ENCODE results near the gene FLII.

FLII gene

GRCh38 chr17:18213666-18214270, 44.8 kb downstream of the FLII start:
- Histone ChIP-seq H3K27me3 (ENCODE audit: control insufficient read depth, insufficient read depth, low read length) (no peaks in the 10 kb centered on the region), H3K4me3 (ENCODE audit: low read depth, low read length) (no peak overlapping the region), H3K36me3 (ENCODE audit: control insufficient read depth, insufficient read depth, low read length) (peaks cover 23% of the 10 kb centered on the region), H3K9me3 (ENCODE audit: control insufficient read depth, insufficient read depth, low read length) (no peaks in the 10 kb centered on the region), H3K9ac (ENCODE audit: low read depth, low read length) (no peak overlapping the region), H3K4me1 (ENCODE audit: control insufficient read depth, insufficient read depth, low read length) (no peaks in the 10 kb centered on the region), H3K27ac (ENCODE audit: low read depth, low read length) (no peak overlapping the region)

DNA sequence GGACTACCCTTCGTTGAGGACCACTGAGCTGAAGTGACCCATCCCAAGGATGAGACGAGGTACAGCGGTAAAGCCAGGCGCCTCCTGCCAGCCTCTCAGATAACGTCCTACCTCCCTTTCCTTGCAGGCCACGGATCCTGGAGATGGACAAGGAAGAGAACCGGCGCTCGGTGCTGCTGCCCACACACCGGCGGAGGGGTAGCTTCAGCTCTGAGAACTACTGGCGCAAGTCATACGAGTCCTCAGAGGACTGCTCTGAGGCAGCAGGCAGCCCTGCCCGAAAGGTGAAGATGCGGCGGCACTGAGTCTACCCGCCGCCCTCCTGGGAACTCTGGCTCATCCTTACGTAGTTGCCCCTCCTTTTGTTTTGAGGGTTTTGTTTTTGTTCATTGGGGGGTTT, 50.4 kb downstream of the FLII start:
- peaks cover 72% of the 10 kb centered on the region for H3K36me3 ChIP-seq (ENCODE audit: control insufficient read depth, insufficient read depth, low read length)
- no peaks in the 10 kb centered on the region for H3K27me3 ChIP-seq (ENCODE audit: control insufficient read depth, insufficient read depth, low read length)
- no peaks in the 10 kb centered on the region for H3K9me3 ChIP-seq (ENCODE audit: control insufficient read depth, insufficient read depth, low read length)
- H3K27ac ChIP-seq (ENCODE audit: low read depth, low read length) = no peak overlapping the region
- no peak overlapping the region for H3K9ac ChIP-seq (ENCODE audit: low read depth, low read length)
- 0 out of 2 replicates have a peak, but pooled peaks cover 1% of the 10 kb centered on the region for H3K4me1 ChIP-seq (ENCODE audit: control insufficient read depth, insufficient read depth, low read length)
- H3K4me3 ChIP-seq (ENCODE audit: low read depth, low read length) = no peak overlapping the region

DNA sequence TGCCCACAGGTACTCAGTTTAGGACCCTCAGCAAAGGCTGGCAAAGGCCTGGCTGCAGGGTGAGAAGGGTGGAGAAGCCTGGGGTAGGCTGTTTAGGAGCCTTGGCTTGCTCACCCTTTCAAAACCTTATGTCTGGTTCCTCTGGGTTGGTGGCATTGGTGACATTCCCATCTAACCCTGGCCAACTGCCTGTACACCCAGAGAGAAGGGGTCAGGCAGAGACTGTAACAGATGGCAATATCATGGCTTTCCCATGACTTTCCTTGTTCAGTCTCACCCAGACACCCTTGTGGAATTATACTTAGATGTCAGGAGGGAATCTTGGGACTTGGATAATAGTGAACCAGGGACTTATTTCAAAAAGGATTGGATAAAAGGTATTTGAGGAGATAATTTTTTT, 51.6 kb downstream of the FLII start:
- H3K4me3 ChIP-seq (ENCODE audit: low read depth, low read length) = no peak overlapping the region
- H3K36me3 ChIP-seq (ENCODE audit: control insufficient read depth, insufficient read depth, low read length) = peaks cover 72% of the 10 kb centered on the region
- H3K4me1 ChIP-seq (ENCODE audit: control insufficient read depth, insufficient read depth, low read length) = 0 out of 2 replicates have a peak, but pooled peaks cover 3% of the 10 kb centered on the region
- no peak overlapping the region for H3K27ac ChIP-seq (ENCODE audit: low read depth, low read length)
- H3K27me3 ChIP-seq (ENCODE audit: control insufficient read depth, insufficient read depth, low read length) = no peaks in the 10 kb centered on the region
- no peak overlapping the region for H3K9ac ChIP-seq (ENCODE audit: low read depth, low read length)
- no peaks in the 10 kb centered on the region for H3K9me3 ChIP-seq (ENCODE audit: control insufficient read depth, insufficient read depth, low read length)

DNA sequence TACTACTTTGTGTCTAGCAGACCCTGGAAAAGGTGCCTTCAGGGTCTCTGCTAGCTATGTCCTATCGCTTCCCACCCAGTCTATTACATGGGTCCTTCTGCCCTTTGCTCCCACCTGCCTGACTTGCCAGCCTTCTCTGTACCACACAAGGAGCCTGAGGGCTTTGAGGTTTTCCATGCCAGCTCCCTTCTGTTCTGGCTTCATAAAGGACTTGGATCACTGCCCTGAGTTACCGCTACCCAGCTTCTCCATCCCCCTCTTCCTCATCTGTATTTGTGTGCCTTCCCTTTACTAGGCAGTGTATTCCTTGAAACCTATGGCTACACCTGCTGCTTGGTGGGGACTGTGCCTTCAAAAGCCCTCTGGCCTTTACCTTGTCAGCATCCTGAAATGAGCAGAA, 52.7 kb downstream of the FLII start:
- Histone ChIP-seq H3K27me3 (ENCODE audit: control insufficient read depth, insufficient read depth, low read length) (no peaks in the 10 kb centered on the region), H3K4me1 (ENCODE audit: control insufficient read depth, insufficient read depth, low read length) (0 out of 2 replicates have a peak, but pooled peaks cover 3% of the 10 kb centered on the region), H3K9me3 (ENCODE audit: control insufficient read depth, insufficient read depth, low read length) (no peaks in the 10 kb centered on the region), H3K27ac (ENCODE audit: low read depth, low read length) (no peak overlapping the region), H3K4me3 (ENCODE audit: low read depth, low read length) (no peak overlapping the region), H3K36me3 (ENCODE audit: control insufficient read depth, insufficient read depth, low read length) (peaks cover 72% of the 10 kb centered on the region), H3K9ac (ENCODE audit: low read depth, low read length) (no peak overlapping the region)

- H3K4me1 ChIP-seq (ENCODE audit: control insufficient read depth, insufficient read depth, low read length) = 0 out of 2 replicates have a peak, but pooled peaks cover 3% of the 10 kb centered on the region
- H3K27me3 ChIP-seq (ENCODE audit: control insufficient read depth, insufficient read depth, low read length) = no peaks in the 10 kb centered on the region
- no peaks in the 10 kb centered on the region for H3K9me3 ChIP-seq (ENCODE audit: control insufficient read depth, insufficient read depth, low read length)
- H3K27ac ChIP-seq (ENCODE audit: low read depth, low read length) = peak overlapping the region; percentile 68
- no peak overlapping the region for H3K9ac ChIP-seq (ENCODE audit: low read depth, low read length)
- H3K36me3 ChIP-seq (ENCODE audit: control insufficient read depth, insufficient read depth, low read length) = peaks cover 62% of the 10 kb centered on the region
- no peak overlapping the region for H3K4me3 ChIP-seq (ENCODE audit: low read depth, low read length)
Observed at GRCh38 chr17:18203308-18203707, 55.2 kb downstream of the FLII start.

DNA sequence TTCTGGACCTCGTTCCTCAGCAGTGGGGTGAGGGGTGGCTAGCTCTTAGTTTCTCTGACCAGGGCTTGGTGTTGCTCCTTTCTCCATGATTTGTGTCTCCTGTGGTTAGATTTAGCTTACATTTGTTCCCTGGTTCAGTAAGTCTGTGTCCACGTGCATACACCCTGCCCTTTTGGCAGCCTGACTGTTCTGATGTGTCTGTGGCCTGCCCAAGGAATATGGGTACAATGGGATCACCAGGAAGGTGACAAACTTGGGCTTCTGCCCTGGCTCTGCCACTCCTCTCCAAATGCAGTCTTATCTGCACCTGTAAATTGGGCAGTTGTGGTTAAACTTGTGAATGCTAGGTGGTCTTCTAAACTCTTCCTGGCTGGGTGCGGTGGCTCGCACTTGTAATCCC, 57.4 kb downstream of the FLII start:
- Histone ChIP-seq H3K4me1 (ENCODE audit: control insufficient read depth, insufficient read depth, low read length) (0 out of 2 replicates have a peak, but pooled peaks cover 3% of the 10 kb centered on the region), H3K9me3 (ENCODE audit: control insufficient read depth, insufficient read depth, low read length) (no peaks in the 10 kb centered on the region), H3K4me3 (ENCODE audit: low read depth, low read length) (no peak overlapping the region), H3K27me3 (ENCODE audit: control insufficient read depth, insufficient read depth, low read length) (no peaks in the 10 kb centered on the region), H3K27ac (ENCODE audit: low read depth, low read length) (no peak overlapping the region), H3K9ac (ENCODE audit: low read depth, low read length) (no peak overlapping the region), H3K36me3 (ENCODE audit: control insufficient read depth, insufficient read depth, low read length) (peaks cover 64% of the 10 kb centered on the region)

DNA sequence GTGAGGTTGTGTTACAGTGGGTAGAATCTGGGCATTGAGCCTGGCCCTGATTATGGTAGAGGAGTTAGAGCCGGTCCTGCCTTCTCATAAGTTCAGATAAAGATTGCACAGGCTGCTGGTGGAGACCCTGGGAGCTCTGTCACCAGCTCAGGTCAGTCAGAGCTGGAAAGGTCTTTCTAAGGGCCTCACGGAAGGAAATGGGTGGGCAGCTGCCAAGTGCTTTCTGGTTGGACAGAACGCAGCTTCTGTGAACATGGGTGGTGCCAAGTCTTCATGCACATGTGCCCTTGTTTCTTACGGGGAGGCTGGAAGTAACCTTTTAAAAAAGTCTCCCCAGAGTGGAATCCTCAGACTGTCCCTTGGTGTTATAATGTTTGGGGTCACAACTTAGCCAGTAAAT, 60.0 kb downstream of the FLII start:
- H3K9me3 ChIP-seq (ENCODE audit: control insufficient read depth, insufficient read depth, low read length) = no peaks in the 10 kb centered on the region
- no peak overlapping the region for H3K4me3 ChIP-seq (ENCODE audit: low read depth, low read length)
- H3K9ac ChIP-seq (ENCODE audit: low read depth, low read length) = no peak overlapping the region
- no peak overlapping the region for H3K27ac ChIP-seq (ENCODE audit: low read depth, low read length)
- H3K36me3 ChIP-seq (ENCODE audit: control insufficient read depth, insufficient read depth, low read length) = peaks cover 63% of the 10 kb centered on the region
- 0 out of 2 replicates have a peak, but pooled peaks cover 3% of the 10 kb centered on the region for H3K4me1 ChIP-seq (ENCODE audit: control insufficient read depth, insufficient read depth, low read length)
- H3K27me3 ChIP-seq (ENCODE audit: control insufficient read depth, insufficient read depth, low read length) = no peaks in the 10 kb centered on the region

DNA sequence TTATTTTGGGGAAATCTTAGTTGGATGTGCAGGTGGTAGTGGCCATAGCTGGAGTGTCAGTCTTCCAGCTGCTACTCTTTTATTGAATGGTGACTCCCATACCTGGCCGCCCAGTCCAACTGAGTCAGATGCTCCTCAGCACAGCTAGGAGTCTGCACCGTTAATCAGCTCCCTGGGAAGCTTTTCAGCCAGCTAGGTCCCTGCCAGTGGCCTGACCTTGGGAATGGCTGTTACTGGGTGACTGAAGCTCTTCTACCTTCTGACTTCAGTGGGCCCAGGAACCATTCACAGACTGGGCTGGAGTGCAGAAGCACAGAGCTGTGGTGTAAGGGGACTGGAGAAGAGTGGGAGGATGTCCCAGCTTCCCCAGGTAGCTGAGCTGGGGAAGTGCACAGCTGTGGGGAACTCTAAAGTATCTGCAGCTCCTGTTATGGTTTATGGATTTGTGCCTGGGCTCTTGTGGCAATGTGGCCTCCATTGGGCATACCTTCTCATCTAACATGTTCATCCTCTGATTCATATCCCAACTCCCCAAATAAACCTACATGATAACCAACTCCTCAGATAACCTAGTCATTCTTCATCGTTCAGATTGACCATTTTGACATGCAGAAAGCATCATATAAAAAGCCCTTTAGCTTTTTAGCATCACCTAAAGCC, 60.9 kb downstream of the FLII start:
- H3K9me3 ChIP-seq (ENCODE audit: control insufficient read depth, insufficient read depth, low read length) = no peaks in the 10 kb centered on the region
- H3K4me3 ChIP-seq (ENCODE audit: low read depth, low read length) = no peak overlapping the region
- H3K36me3 ChIP-seq (ENCODE audit: control insufficient read depth, insufficient read depth, low read length) = peaks cover 58% of the 10 kb centered on the region
- no peaks in the 10 kb centered on the region for H3K27me3 ChIP-seq (ENCODE audit: control insufficient read depth, insufficient read depth, low read length)
- no peaks in the 10 kb centered on the region for H3K4me1 ChIP-seq (ENCODE audit: control insufficient read depth, insufficient read depth, low read length)
- H3K9ac ChIP-seq (ENCODE audit: low read depth, low read length) = no peak overlapping the region
- no peak overlapping the region for H3K27ac ChIP-seq (ENCODE audit: low read depth, low read length)

GRCh38 chr17:18195246-18195645, 63.3 kb downstream of the FLII start:
- Histone ChIP-seq H3K27ac (ENCODE audit: low read depth, low read length) (no peak overlapping the region), H3K27me3 (ENCODE audit: control insufficient read depth, insufficient read depth, low read length) (no peaks in the 10 kb centered on the region), H3K9me3 (ENCODE audit: control insufficient read depth, insufficient read depth, low read length) (no peaks in the 10 kb centered on the region), H3K4me1 (ENCODE audit: control insufficient read depth, insufficient read depth, low read length) (no peaks in the 10 kb centered on the region), H3K4me3 (ENCODE audit: low read depth, low read length) (no peak overlapping the region), H3K9ac (ENCODE audit: low read depth, low read length) (no peak overlapping the region), H3K36me3 (ENCODE audit: control insufficient read depth, insufficient read depth, low read length) (peaks cover 62% of the 10 kb centered on the region)
